Anterior cingulate cortex (tissue), 58 donors: ENCODE results near the gene FAM89B.

Experiments used
- DNase-seq, 58 donors: peaks; one replicate each; lab custom pipeline; 2025; lab: John Stamatoyannopoulos, UW

FAM89B gene

DNA sequence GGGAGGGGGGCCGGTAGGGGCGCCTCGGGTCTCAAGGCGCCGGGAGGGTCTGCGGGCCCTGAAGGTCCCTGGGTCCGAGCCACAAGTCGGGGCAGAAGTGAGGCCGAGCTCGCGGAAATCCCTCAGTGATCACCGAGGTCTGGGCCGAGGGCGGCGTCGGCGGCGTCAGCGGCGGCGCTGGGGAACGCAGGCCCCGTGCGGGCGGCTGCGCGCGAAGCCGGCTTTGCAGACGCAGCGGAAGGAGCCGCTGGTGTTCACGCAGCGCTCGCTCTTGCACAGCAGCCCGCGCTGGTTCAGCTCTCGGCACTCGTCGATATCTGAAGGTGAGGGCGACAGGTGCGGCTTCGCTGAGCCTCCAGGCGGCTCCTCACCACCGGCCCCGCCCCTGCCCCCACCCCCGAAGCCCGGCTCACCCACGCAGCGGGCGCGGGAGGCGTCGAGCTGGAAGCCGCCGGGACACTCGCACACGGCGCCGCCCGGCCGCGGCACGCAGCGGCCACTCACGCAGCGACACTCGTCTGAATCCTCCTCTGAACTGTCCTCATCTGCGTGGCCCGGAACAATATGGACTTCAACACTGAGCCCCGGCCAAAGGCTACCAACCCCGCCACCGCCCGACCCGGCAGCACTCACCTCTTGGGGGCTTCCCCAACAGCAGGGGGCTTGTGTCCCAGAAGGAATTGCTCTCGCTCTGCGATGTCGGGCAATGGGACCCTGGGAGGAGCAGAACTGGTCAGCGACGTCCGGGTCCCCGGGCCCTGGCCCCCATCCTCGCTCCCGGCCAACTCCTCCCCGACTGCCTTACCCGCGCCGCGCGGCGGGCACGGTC is 33.2 kb upstream of the FAM89B start:
- DNase-seq = peak in 3 of 58 donors; percentile 21 to 46 (median 30)

DNA sequence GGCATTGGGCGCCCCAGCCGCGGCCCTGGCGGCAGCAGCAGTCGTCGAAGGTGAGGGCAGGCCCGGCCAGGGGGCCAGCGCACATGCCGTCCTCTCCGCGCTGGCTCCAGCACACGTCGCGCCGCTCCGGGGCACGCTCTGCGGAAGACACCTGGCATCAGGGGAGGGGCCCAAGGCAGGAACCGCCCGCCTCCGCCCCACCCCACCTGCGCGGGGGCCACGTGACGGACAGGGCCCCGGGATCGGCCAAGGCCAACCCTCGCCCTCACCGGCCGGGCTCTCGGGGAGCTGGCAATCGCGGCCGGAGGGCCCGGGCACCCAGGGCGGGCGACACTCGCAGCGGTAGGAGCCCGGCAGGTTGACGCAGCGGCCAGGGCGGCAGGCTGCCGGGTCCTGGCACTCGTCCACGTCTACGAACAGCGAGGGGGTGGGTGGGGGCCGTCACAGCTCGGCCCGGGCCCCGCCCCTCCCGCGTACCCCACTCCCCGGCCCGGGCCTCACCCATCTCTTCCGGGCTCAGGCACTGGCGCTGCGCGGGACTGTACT is 32.5 kb upstream of the FAM89B start:
- no peak for DNase-seq

DNA sequence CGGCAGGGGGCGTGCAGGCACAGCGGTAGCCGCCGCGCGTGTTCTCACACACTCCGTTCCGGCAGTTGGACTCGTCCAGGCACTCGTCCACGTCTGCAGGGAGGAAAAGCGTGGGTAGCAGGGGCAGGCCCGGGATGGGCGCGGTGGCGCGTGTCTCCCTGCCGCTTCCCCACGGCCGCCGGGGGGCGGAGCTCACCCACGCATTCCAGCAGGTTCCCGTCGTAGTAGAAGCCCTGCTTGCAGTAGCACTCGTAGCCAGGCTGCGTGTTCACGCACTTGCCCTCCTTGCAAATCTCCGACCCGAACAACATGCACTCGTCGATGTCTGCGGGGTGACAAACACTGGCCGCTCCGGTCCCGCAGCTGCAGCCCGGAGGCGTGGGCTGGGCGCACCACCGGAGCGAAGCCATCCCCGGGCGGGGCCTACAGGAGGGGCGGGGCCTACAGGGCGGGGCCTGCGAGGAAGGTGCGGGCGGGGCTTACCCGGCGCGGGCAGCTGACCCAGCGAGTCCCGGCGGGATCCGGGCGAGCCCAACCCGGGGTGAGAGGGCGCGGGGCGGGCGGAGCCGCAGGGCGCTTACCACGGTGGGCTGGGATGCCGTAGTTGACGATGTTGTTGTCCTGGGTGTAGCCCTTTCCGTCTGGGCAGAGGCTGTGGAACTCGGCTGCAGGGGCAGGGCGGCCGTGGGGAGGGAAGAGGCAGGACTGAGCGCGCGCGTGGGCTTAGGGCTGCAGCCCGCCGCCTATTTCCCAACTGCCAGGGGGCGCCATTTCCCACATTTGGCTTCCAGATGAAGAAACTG is 31.8 kb upstream of the FAM89B start:
- DNase-seq = peak; percentile 49 to 95 (median 88)

DNA sequence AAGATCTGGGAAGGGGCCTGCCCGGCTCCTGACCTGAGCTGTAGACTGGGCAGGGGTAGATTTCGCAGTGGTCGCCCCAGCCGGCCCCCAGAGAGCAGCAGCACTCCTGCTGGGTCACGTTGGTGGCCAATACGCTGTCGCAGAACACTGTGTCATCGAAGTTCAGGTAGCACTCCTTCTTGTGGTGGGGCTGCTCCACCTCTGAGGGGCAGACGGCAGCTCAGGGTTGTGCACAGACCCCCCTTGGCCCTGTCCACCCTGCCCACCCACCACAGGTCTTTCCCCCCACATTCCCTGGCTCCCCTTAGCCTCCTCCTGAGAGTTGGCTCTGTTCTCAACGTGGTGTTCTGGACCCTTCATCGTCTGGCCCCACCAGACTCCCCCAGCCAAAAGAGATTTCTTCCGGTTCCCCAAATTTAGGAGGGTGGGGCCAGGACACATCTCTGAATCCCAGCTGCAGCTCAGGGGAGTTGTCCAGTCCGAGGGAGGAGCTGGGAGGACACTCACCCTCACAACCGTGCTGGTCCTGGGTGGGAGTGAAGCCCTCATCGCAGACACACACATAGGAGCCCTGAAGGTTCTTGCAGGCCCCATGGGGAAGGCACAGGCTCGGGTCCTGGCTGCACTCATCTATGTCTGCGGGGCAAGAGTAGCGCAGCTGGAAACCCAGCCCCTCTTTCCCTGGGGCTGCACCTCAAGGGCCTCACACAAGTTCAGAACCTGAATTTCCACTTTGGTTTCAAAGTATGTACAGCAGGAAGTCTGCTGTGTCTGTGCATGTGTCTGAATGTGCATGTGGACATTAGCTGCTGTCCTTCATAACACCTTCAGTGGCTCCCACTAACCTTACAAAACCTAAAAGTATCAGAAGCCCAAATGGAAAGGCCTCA is 31.0 kb upstream of the FAM89B start:
- no peak for DNase-seq

DNA sequence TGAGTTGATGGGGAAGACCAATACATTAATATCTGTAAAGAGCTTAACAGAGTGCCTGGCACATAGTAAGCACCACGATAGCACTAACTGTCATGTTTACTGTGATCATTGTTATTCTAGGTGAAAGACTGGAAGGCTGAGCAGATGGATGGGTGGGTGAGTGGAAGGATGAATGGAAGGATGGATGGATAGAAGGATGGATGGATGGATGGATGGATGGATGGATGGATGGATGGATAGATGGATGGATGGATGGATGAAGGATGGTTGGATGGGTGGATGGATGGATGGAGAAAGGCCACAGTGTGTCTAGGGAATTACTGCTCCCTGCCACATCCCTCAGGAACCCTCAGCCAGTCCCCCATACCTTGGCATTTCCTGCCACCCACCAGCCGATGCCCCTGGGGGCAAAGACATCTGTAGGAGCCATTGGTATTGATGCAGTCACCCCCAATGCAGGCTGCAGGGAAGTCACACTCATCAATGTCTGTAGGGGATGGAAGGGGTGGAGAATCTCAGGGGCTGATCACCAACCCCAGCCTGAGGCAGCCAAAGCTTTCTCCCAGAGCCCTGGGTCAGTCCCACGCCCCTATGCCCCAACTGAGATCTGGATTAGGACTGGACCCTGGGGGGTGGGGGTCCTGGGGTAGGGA is 29.5 kb upstream of the FAM89B start:
- no peak for DNase-seq

DNA sequence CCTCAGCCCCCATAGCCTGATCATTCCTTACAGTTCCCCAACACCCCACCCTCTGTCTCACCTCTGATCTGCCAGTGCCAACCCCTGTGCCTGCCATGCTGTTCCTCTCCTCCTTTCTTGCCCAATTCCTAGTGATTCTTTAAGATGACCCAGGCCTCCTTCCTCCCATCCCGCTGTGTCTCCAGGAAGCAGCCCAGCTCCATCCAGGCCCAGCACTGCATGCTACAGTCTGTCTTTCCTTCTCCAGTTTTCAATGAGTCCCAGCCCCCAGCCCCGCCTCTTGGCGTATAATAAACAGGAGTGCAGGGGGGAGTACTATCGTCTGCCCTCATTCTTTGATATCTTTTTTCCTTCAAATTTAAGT is 26.5 kb upstream of the FAM89B start:
- no peak for DNase-seq

DNA sequence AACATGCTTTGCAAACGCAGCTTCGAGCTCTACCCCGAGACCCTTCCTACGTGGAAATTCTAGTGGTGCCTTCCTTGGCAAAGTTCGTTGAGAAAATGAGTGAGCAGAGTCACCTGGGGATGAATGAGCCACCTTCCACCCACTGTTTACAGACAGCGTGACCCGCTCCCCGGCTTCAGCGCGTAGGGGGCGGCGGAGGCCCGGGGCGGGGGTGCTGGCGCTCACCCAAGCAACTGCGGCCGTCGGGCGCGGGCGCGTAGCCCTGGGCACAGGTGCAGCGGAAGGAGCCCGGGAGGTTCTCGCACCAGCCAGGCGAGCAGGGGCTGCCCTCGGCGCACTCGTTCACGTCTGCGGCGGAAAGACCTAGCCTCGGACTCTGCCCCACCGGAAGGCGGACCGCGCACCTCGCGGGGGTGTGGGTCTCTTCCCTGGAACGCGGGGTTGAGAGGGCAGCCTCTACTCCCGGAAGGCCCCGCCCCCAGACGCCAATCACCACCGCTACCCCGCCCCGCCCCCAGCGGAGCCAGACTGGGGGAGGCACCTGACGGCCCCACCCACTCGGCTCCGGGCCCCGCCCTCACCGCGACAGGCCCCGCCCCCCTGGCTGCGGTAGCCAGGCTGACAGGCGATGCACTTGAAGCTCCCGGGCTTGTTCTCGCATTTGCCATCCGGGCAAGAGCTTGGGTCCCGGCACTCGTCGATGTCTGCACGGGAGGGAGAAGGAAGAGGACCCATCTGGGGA is 25.9 kb upstream of the FAM89B start:
- DNase-seq = peak in 24 of 58 donors; percentile 18 to 62 (median 30)

DNA sequence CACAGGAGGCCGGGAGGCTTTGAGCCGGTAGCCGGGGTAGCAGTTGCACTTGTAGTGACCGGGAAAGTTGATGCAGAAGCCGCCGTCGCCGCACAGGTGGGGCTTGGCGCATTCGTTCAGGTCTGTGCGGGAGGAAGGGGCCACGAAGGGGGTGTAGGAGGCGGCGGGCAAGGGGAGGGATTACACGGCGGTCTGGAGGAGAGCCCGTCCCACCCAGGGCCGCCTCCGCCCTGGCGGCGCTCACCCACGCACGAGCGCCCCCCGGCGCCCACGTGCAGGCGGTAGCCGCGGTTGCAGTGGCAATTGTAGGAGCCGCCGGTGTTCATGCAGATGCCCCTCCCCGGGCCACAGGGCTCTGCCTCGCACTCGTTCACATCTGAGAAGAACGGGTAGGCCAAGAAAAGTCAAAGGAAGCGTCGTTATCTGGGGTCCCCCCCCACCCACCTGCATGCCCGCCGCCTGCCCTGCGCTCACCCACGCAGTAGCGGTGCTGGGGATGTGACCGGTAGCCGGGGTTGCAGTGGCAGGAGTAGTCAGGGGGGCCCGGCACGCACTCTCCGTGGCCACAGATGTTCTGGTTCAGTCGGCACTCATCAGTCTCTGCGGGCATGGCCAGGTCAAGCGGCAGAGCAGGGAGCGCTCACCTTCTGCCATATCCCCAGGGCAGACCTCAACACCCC is 24.8 kb upstream of the FAM89B start:
- no peak for DNase-seq

DNA sequence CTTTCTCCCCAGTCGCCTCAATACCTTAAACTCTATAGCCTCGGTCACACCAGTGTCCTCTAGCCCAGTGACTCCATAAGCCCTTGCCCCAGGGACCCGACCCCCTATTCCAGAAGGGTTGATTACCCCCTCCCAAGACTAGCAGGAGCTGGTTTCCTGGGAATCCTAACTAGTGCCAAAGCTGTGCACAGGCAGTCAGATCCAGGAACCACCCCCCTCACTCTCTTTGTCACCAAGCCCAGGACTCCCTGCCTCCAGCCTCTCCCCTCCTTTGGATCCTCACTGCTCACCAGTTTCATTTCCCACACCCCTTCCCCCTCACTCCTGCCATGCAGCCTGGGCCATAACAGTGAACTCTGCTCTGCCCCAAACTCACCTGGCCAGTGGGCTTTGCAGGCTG is 23.9 kb upstream of the FAM89B start:
- no peak for DNase-seq

DNA sequence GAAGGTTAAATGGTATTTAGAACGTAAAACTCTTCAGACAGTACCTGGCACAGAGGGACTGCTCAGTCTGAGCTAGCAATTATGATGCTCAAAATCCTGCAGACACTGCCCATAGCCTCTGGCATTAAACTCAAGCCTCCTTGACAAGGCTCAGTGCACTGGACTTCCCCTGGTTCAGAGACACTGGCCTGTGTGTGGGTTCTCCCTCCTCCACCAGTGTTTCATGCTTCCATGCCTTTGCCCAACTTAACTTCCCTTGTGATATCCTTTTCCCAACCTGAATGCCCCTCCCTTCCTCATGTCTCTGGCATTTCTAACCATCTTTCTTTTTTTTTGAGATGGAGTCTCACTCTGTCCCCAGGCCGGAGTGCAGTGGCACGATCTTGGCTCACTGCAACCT is 23.2 kb upstream of the FAM89B start:
- DNase-seq = no peak

DNA sequence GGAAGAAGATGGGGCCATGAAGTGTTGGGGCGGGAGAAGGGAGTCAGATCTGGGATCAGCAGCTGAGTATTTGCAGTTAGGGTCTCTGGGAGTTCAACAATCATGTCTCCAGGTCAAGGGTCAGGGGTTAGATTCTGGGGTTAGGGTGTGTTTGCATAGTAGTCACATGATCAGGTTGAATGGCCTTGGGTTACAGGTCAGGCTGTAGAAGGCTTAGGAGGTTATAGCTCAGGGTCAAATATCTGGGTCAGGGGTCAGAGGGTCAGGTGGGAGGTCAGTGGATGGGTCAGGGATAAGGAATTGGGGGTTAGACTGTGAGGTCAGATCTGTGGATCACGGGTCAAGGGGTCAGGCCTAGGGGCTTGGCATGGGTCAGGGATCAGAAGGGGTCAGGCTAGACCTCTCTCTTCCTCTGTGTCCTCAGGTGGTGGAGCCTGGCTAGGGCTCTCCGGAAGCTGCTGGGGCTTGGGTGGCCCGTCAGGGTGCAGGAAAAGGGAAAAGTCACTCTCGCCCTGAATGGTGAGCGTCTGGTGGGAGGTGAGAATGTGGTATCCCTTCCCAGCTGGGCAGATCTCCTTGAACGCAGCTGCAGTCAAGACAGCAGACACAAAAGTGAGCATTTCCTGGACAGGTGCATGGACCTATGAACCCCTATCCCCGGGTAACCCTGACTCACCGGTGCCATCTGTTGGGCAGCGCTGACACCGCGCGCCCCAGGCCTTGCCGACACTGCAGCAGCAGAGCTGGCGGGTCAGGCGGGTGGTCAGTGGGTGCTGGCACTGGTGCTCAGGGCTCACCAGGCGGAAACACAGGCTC is 20.6 kb upstream of the FAM89B start:
- peak in 4 of 58 donors; percentile 11 to 28 (median 26) for DNase-seq

DNA sequence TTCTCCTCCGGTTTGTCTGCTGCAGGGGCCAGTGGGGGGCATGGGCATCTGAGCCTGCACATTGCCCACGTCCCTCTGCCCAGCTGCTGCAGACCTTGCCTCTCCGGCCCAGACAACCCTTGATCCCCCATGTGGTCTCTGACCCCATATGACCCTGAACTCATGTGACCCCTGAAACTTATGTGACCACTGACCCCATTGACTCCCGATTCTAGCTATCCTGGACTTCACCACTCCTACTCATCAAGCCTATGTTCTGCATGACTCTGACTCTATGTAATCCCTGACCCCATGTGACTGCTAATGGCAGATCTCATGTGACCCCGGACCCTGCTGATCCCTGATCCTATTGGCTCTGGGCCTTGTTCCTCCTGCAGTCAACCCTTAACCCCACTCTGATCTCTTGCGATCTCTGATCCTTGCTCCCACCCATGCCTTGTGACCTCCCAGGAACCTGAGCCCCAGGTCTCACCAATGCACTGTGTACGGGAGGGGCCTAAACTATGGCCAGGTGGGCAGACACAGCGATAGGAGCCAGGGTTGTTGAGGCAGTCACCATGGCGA is 19.9 kb upstream of the FAM89B start:
- no peak for DNase-seq

DNA sequence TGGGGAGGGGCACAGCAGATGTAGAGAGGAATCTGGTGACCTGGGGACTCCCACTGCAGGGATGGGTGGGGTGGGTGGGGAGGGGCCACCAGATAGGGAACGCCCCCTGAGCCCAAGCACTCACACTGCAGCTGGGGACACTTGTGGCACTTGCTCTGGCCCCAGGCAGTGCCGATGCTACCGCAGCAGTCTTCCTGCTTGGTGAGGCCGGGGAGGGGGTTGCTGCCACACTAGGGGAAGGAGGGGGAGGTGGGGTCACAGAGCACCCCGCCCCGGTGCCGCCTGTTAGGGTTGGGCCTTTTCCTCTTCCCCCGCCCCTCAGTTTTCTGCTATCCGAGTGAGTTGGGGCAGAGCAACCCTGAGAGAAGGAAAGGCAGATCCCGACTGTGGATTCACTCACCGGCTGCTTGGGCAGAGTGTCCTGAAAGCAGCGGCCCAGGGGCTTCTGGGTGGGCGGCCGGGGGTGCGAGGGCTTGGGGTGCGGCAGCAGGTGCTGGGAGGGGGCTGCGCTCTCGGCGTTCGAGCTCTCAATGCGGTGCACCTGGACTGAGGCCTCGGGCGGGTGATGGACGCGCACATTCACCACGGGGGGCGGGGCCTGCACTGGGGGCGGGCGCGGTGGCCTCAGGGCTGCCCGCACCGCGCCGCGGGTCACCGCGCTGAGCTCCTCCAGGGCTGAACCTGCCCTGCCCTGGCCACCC is 18.9 kb upstream of the FAM89B start:
- no peak for DNase-seq

DNA sequence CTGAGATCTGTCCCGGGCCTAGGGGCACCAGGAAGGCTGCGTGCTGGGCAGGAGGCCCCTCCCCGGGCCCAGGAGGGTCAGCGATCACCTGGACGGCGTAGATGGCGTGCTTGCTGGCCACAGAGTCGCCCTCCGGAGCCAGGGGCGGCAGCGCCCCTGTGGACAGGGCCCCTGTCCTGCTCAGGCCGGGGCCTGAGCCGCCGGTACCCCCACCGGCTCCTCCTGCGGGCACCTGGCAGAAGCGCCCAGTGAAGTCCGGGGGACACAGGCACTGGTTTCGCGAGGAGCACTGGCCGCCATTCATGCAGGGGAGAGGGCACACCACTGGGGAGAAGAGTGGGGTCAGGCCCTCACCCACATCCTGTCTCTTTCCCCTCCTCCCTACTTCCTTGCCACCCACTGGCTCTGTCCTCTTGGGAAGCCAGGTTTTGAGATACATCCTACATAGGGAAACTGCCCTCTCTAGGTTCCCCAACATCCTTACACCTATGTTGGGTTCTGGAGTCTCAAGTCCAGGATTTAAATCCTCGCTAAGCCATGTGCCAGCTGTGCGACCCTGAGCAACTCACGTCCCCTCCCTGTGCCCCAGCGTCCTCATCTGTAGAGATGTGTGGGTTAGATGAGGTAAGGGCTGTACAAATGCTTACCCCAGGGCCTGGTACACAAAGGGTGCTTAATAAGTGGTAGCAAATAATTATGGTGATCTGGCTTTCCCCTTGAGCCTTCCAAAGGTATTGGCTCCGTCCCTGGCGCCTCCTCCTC is 18.1 kb upstream of the FAM89B start:
- DNase-seq = no peak

DNA sequence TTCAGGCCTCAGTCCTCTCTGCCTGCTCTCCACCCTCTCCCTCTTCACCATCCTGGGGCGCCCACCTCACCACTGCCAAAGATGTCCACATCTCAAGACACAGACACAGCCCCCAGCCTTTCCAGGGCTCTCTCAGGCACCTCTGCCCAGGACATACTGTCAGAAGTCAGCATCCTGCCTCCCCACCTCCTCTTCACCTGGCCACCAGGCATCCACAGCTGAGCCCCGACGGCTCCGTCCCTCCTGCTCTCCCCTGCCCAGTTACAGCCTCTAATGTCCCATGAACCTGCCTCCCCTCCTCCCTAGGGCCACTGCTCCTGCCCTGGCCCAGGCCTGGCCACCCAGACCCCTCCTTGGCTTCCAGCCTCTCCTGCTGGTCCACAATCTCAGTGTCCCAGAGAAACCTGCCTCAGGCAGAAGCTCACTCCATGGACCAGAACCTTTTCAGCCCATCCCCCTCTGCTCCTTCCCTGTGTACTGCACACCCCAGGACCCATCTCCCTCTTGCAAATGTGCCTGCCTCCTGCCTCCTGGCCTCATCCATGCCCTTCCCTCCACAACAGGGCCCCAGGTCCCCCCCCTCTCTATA is 17.4 kb upstream of the FAM89B start:
- no peak for DNase-seq
